Esophagus squamous epithelium (tissue), 4 donors: ENCODE measurements around the gene C10orf105. TPM values are rescaled to one million over a fixed set of nuclear protein-coding genes. Genes with fewer than 3 reads are reported as not detected.

Experiments
- total RNA-seq, 4 donors: library from RNA; depleted of rRNA; stranded (reverse); fragments of >200 nt; gene quantifications; one replicate each; pipeline ENCODE4 v1.1.0, GENCODE V29; 2016

The C10orf105 gene
- total RNA-seq, 4 donors from 2014 or later, result under 0.01 to 0.15 TPM; not detected in 2

Other genes with a start within 250 kb of the C10orf105 start
- 10 to 100 TPM; 34.1 to 51.7 (median 44.8) TPM for gene VSIR, start 53.7 kb upstream of the C10orf105 start, total RNA-seq
- 100 to 1,000 TPM; 280 to 623 (median 490) TPM for gene PSAP, start 131.5 kb upstream of the C10orf105 start, total RNA-seq
- 10 to 100 TPM in 1 of 4 donors, 1 to 10 TPM in 3; 5.3 to 15.4 (median 9.6) TPM for gene CHST3, start 244.6 kb upstream of the C10orf105 start, total RNA-seq